Measurements from ENCODE around the gene UBP1.
"Not testable (repeated sequence)": the region's sequence is repeated elsewhere in the genome, so short reads cannot be mapped to it uniquely, and the experiment has no call there.

Gene UBP1

DNA sequence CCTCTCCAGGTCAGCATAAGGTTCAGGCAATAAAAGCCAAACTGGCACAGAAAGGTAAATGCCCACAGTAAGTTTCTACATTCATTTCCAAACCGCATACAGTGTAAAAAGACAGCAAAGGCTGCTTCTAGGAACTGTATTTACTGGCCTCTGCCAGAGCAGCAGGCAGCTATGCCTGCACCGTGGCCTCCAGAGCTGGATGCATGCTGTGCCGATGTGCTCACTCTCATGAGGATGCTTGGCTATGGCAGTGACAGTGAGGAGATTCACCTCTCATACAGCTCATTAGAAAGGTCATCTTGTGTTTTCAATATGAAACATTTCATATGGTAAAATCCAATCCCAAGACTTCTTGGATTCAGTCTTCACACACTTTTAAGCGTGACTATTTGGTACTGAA lies 50.3 kb downstream of the UBP1 start:
- DNase-seq (ENCODE audit: low read depth in 2 of 2), result no peak

- DNase-seq (ENCODE audit: low read depth in 2 of 2), result no peak
Measured at GRCh38 chr3:33388374-33389100, 51.7 kb downstream of the UBP1 start.

GRCh38 chr3:33386631-33387030 lies 53.6 kb downstream of the UBP1 start:
- DNase-seq (ENCODE audit: low read depth in 2 of 2), result no peak

- no peak for DNase-seq (ENCODE audit: low read depth in 2 of 2)
Measured at GRCh38 chr3:33385423-33385822, 54.8 kb downstream of the UBP1 start.

- DNase-seq (ENCODE audit: low read depth in 2 of 2), result no peak
Measured at GRCh38 chr3:33383951-33384350, 56.3 kb downstream of the UBP1 start.

GRCh38 chr3:33380653-33381052 lies 59.6 kb downstream of the UBP1 start:
- no peak for DNase-seq (ENCODE audit: low read depth in 2 of 2)

DNA sequence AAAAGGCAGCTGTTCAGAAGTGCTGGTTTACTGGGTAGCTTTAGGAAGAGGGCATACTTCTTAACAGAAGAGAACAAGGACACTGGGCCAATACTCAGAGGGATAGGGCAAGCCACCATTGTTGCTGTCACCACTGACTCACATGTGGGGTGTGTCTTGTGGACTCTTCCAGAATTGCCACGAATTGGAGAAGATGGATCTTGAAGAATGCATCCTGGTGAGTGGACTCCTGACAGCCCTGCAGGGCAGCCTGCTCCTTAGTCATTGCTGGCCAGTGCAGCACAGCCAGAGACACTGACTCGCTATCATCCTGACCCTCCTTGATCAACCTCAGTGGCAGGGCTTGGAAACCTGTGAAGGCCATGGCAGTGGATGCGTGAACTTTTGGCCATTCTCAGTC lies 62.3 kb downstream of the UBP1 start:
- no peak for DNase-seq (ENCODE audit: low read depth in 2 of 2)

GRCh38 chr3:33377489-33377888 lies 62.7 kb downstream of the UBP1 start:
- no peak for DNase-seq (ENCODE audit: low read depth in 2 of 2)

DNA sequence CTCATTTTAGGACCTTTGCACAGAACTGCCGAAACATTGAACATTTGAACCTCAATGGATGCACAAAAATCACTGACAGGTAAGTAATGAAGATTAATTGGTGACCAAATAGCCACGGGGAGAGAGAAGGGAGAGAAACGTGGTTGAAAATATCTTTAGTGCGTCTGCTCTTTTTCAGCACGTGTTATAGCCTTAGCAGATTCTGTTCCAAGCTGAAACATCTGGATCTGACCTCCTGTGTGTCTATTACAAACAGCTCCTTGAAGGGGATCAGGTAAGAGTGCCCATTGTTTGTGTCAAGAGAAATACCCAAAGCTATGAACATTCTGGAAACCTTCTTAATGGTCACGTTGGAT lies 67.1 kb downstream of the UBP1 start:
- no peak for DNase-seq (ENCODE audit: low read depth in 2 of 2)

GRCh38 chr3:33372218-33373081 lies 67.8 kb downstream of the UBP1 start:
- no peak for DNase-seq (ENCODE audit: low read depth in 2 of 2)

- no peak for DNase-seq (ENCODE audit: low read depth in 2 of 2)
Measured at GRCh38 chr3:33364531-33365128, 75.6 kb downstream of the UBP1 start.

- DNase-seq (ENCODE audit: low read depth in 2 of 2), result no peak
Measured at GRCh38 chr3:33364060-33364459, 76.1 kb downstream of the UBP1 start.

- no peak for DNase-seq (ENCODE audit: low read depth in 2 of 2)
Measured at GRCh38 chr3:33363113-33363800, 76.9 kb downstream of the UBP1 start.

DNA sequence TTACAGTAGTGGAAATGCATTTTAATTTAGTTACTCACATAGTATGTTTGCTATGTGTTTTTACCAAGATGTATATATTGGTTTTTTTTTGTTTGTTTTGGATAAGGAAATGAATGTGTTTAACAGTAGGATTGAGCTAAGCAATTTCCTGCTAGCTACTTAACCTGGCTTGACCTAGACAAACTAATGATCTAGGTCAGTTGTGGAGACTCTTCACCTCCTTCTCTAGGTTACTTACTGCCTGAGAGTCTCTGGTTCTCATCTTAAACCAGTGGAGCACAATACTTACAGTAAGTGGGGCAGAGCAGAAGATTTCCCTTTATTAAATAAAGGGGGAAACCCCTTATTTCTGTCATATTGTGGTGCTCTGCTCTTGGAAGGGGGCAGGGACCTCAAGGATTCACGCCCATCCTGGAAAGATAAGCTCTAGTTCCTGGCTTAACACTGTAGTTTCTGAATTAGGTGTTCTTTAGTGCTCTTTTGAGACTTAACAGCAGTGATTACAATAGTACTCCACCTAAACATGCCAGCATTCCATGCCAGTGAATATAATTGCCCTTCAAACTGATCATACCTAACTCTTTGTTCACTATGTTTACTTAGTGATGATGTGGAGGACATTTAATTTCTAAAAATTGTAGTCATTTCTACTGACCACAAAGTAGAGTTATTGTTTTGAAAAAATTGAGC lies 79.9 kb downstream of the UBP1 start:
- no peak for DNase-seq (ENCODE audit: low read depth in 2 of 2)

DNA sequence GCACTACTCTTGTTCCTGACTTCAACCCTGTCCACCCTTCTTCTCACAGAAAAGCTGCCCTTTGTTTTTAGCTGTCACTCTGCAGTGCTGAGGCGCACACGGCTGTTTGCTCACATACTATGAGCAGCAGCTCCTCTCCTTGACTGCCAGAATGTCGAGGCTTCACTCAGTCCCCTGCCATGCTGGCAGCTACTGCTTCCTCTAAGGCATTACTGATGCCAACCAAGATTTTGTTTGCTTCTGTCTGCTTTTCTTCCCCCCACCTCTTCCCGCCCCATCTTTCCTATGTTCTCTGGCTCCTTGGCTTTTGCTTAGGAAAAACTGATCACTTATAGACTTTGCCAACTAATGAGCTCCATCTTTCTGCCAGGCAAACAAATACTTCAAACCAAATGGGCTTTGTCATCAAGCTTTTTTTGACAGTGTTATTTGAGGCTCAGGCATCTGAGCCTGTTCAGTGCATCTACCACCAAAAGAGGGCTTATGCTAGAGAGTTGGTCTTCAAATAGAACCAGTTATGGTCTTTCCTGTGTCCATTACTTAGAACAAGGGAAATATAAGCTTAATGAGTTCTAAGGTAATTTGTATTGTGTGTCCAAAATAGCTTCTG lies 81.9 kb downstream of the UBP1 start:
- DNase-seq (ENCODE audit: low read depth in 2 of 2), result no peak

- DNase-seq (ENCODE audit: low read depth in 2 of 2), result no peak
Measured at GRCh38 chr3:33355611-33356010, 84.6 kb downstream of the UBP1 start.

GRCh38 chr3:33339758-33340157 lies 100.4 kb downstream of the UBP1 start:
- no peak for DNase-seq (ENCODE audit: low read depth in 2 of 2)

DNA sequence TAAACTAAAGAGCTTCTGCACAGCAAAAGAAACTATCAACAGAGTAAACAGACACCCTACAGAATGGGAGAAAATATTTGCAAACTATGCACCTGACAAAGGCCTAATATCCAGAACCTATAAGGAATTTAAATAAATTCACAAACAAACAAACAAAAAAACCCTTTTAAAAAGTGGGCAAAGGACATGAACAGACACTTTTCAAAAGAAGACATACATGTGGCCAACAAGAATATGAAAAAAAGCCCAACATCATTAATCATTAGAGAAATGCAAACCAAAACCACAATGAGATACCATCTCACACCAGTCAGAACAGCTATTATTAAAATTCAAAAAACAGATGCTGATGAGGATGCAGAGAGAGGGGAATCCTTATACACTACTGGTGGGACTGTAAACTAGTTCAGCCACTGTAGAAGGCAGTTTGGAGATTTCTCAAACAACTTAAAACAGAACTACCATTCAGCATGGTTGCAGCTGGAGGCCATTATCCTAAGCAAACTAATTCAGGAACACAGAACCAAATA lies 101.2 kb downstream of the UBP1 start:
- DNase-seq (ENCODE audit: low read depth in 2 of 2), result not testable (repeated sequence)

Measured in stimulated activated CD4-positive, alpha-beta T cell treated with anti-CD3 and anti-CD28 coated beads, Interleukin-1b, Interleukin-23, amount 100 ng/mL, for 1 hour (primary cell).